Breast epithelium (tissue), 4 donors: ENCODE data around the gene CPNE5. TPM values are rescaled to one million over a fixed set of nuclear protein-coding genes. Genes with fewer than 3 reads are reported as not detected.

Experiments
- DNase-seq, 2 donors: peaks; one replicate each; pipeline ENCODE4 v3.0.0-alpha.2; 2019; ENCODE audit warnings: low spot score in 2 of 2
- H3K27ac ChIP-seq, 2 donors: fragments of 200-600 bp; sonication (generic) in 1 of 2; one replicate each; pipeline ENCODE4 v1.5.1; 2016 to 2019; ENCODE audit warnings: mild to moderate bottlenecking in 1 of 2
- H3K27me3 ChIP-seq, 2 donors: fragments of 200-600 bp; sonication (generic) in 1 of 2; one replicate each; pipeline versions ENCODE4 v1.5.1 to v1.6.0; 2017 to 2019; ENCODE audit warnings: control low read depth in 1 of 2, mild to moderate bottlenecking in 1 of 2
- H3K36me3 ChIP-seq: fragments of 200-600 bp; one replicate; pipeline ENCODE4 v1.5.1; 2019
- H3K4me1 ChIP-seq, 2 donors: fragments of 200-600 bp; sonication (generic); one replicate each; pipeline ENCODE4 v1.5.1; 2016 to 2019; ENCODE audit warnings: control low read depth in 1 of 2
- H3K4me3 ChIP-seq, 3 donors: fragments of 200-600 bp; sonication (generic); 1 replicate in 2 of 3; 2 replicates in 1 of 3; pipeline ENCODE4 v1.5.1; 2016 to 2019; ENCODE audit warnings: mild to moderate bottlenecking in 3 of 3, moderate library complexity in 2 of 3
- H3K9me3 ChIP-seq, 2 donors: fragments of 200-600 bp; sonication (generic) in 1 of 2; one replicate each; pipeline ENCODE4 v1.5.1; 2016 to 2019; ENCODE audit warnings: control low read depth in 1 of 2
- CTCF ChIP-seq, 3 donors: fragments of 450-650 bp; IDR thresholded peaks; one replicate each; pipeline ENCODE4 v1.5.1; 2016 to 2017; ENCODE audit warnings: antibody characterized with exemption in 3 of 3, mild to moderate bottlenecking in 3 of 3, moderate library complexity in 3 of 3
- POLR2A ChIP-seq: fragments of 450-650 bp; IDR thresholded peaks from one replicate; pipeline ENCODE4 v1.6.1; 2016; ENCODE audit warnings: antibody characterized with exemption, mild to moderate bottlenecking, moderate library complexity
- POLR2AphosphoS5 ChIP-seq, 3 donors: sonication (generic); formaldehyde crosslinking; IDR thresholded peaks; one replicate each; pipeline ENCODE4 v1.6.1; 2017; ENCODE audit warnings: antibody characterized with exemption in 3 of 3
- intact Hi-C: fragments of 100-400 bp; cut with DNase I; formaldehyde crosslinking; loops from one replicate; pipeline ENCODE4 v1.15.1; 2023; ENCODE audit warnings: low total_unique reads
- total RNA-seq, 3 donors: library from RNA; depleted of rRNA; stranded (reverse); fragments of >200 nt; gene quantifications; one replicate each; pipeline ENCODE4 v1.1.0, GENCODE V29; 2016

CPNE5 gene
- total RNA-seq, 3 donors from 2014 or later, result 0.96 to 5.2 (median 3.7) TPM

GRCh38 chr6:36786055-36786675, 53.1 kb downstream of the CPNE5 start:
- intact Hi-C loops, result loop anchor here (2.0 kb wide), 1 partner anchor 51 kb away; no protein-coding TSS in a partner anchor
- Histone ChIP-seq H3K4me3 (no peak overlapping the region), H3K27ac (no peak overlapping the region), H3K36me3 (no peaks in the 10 kb centered on the region), H3K27me3 (no peaks in the 10 kb centered on the region), H3K9me3 (no peaks in the 10 kb centered on the region), H3K4me1 (no peaks in the 10 kb centered on the region)
- no peak for TF ChIP-seq CTCF (IDR thresholded peaks at IDR 0.05)
- no peak for TF ChIP-seq POLR2AphosphoS5 (IDR thresholded peaks at IDR 0.05)
- no peak for TF ChIP-seq POLR2A
- no peak for DNase-seq

- TF ChIP-seq POLR2A (no peak), POLR2AphosphoS5 (IDR thresholded peaks at IDR 0.05) (no peak), CTCF (IDR thresholded peaks at IDR 0.05) (no peak)
- intact Hi-C loops, result no loop called here
- Histone ChIP-seq H3K27ac (no peak overlapping the region), H3K4me3 (no peak overlapping the region), H3K4me1 (no peaks in the 10 kb centered on the region), H3K36me3 (no peaks in the 10 kb centered on the region), H3K27me3 (no peaks in the 10 kb centered on the region), H3K9me3 (no peaks in the 10 kb centered on the region)
- no peak for DNase-seq
These were observed 54.9 kb downstream of the CPNE5 start for GRCh38 chr6:36784376-36784636.

- no peaks in the 10 kb centered on the region for H3K9me3 ChIP-seq
- intact Hi-C loops, result no loop called here
- H3K4me1 ChIP-seq, result no peaks in the 10 kb centered on the region
- no peaks in the 10 kb centered on the region for H3K27me3 ChIP-seq
- H3K36me3 ChIP-seq, result no peaks in the 10 kb centered on the region
- H3K4me3 ChIP-seq, result no peak overlapping the region
- TF ChIP-seq POLR2A (no peak), POLR2AphosphoS5 (IDR thresholded peaks at IDR 0.05) (no peak), CTCF (IDR thresholded peaks at IDR 0.05) (no peak)
- H3K27ac ChIP-seq, result no peak overlapping the region
- DNase-seq, result no peak
These were observed 55.5 kb downstream of the CPNE5 start for GRCh38 chr6:36783603-36784375.

- intact Hi-C loops, result no loop called here
- Histone ChIP-seq H3K27me3 (no peaks in the 10 kb centered on the region), H3K27ac (no peak overlapping the region), H3K9me3 (no peaks in the 10 kb centered on the region), H3K36me3 (no peaks in the 10 kb centered on the region), H3K4me3 (no peak overlapping the region), H3K4me1 (no peaks in the 10 kb centered on the region)
- no peak for TF ChIP-seq POLR2A
- no peak for TF ChIP-seq POLR2AphosphoS5 (IDR thresholded peaks at IDR 0.05)
- TF ChIP-seq CTCF (IDR thresholded peaks at IDR 0.05), result no peak
- no peak for DNase-seq
These were observed 57.6 kb downstream of the CPNE5 start for GRCh38 chr6:36781669-36782068.

GRCh38 chr6:36780442-36781177, 58.6 kb downstream of the CPNE5 start:
- Histone ChIP-seq H3K27ac (no peak overlapping the region), H3K36me3 (no peaks in the 10 kb centered on the region), H3K9me3 (no peaks in the 10 kb centered on the region), H3K4me1 (no peaks in the 10 kb centered on the region), H3K27me3 (no peaks in the 10 kb centered on the region), H3K4me3 (no peak overlapping the region)
- DNase-seq, result no peak
- intact Hi-C loops, result no loop called here
- TF ChIP-seq CTCF (IDR thresholded peaks at IDR 0.05) (no peak), POLR2A (no peak), POLR2AphosphoS5 (IDR thresholded peaks at IDR 0.05) (no peak)
